Left ventricle myocardium inferior (tissue), 1 donor: Measurements from ENCODE around the gene ATRAID. TPM values are rescaled to one million over a fixed set of nuclear protein-coding genes. Genes with fewer than 3 reads are reported as not detected.
"Not testable (repeated sequence)": the region's sequence is repeated elsewhere in the genome, so short reads cannot be mapped to it uniquely, and the experiment has no call there.

Experiments used
- DNase-seq: peaks from one replicate; pipeline ENCODE4 v3.0.0-alpha.2; 2020
- H3K27ac ChIP-seq: fragments of 200-600 bp; replicated peaks from 2 replicates; pipeline ENCODE4 v1.8.0; 2021
- H3K27me3 ChIP-seq: fragments of 200-600 bp; 2 replicates; pipeline ENCODE4 v1.8.0; 2021; ENCODE audit warnings: low read depth
- H3K36me3 ChIP-seq: fragments of 200-600 bp; 2 replicates; pipeline ENCODE4 v1.8.0; 2021
- H3K4me1 ChIP-seq: fragments of 200-600 bp; 2 replicates; pipeline ENCODE4 v1.8.0; 2021
- H3K4me3 ChIP-seq: fragments of 200-600 bp; 2 replicates; pipeline ENCODE4 v1.8.0; 2021; ENCODE audit warnings: mild to moderate bottlenecking, moderate library complexity
- H3K9me3 ChIP-seq: fragments of 200-600 bp; replicated peaks from 2 replicates; pipeline ENCODE4 v1.8.0; 2021
- CTCF ChIP-seq: fragments of 200-600 bp; IDR thresholded peaks from 2 replicates; pipeline ENCODE4 v1.8.0; 2021; ENCODE audit warnings: antibody characterized with exemption, mild to moderate bottlenecking, borderline replicate concordance
- intact Hi-C: fragments of 100-400 bp; cut with micrococcal nuclease; formaldehyde crosslinking; loops from one replicate; pipeline ENCODE4 v1.11.0; 2022
- total RNA-seq: library from RNA; stranded (reverse); fragmentation: NEBNext Ultra II Directional; extraction: Animal tissue kit (Norgen Biotek cat#: 25700); gene quantifications from one replicate; pipeline ENCODE4 v1.2.1, GENCODE V29; 2021
- donor health status: DM: no; HTN: yes; CAD: no; lungs with severe emphysema.

Gene ATRAID
- total RNA-seq, 1 donor from 2014 or later, result 121 TPM

DNA sequence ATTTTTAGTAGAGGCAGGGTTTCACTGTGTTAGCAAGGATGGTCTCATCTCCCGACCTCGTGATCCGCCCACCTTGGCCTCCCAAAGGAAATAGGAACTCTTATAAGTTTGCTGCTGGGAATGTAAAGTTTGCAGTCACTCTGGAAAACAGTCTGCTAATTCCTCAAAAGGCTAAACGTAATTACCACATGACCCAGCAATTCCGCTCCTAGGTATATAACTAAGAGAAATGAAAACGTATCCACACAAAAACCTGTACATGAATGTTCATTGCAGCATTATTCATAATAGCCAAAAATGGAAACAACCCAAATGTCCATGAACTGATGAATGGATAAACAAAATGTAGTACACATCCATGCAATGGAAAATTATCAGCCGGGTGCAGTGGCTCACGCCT lies 21.9 kb upstream of the ATRAID start:
- peaks cover 17% of the 10 kb centered on the region for H3K27me3 ChIP-seq
- no peak for TF ChIP-seq CTCF
- intact Hi-C loops, result no loop called here
- H3K36me3 ChIP-seq, result no peaks in the 10 kb centered on the region
- no peaks in the 10 kb centered on the region for H3K9me3 ChIP-seq
- no peak for DNase-seq
- peaks cover 13% of the 10 kb centered on the region for H3K4me1 ChIP-seq
- no peak overlapping the region for H3K27ac ChIP-seq
- H3K4me3 ChIP-seq, result no peak overlapping the region

DNA sequence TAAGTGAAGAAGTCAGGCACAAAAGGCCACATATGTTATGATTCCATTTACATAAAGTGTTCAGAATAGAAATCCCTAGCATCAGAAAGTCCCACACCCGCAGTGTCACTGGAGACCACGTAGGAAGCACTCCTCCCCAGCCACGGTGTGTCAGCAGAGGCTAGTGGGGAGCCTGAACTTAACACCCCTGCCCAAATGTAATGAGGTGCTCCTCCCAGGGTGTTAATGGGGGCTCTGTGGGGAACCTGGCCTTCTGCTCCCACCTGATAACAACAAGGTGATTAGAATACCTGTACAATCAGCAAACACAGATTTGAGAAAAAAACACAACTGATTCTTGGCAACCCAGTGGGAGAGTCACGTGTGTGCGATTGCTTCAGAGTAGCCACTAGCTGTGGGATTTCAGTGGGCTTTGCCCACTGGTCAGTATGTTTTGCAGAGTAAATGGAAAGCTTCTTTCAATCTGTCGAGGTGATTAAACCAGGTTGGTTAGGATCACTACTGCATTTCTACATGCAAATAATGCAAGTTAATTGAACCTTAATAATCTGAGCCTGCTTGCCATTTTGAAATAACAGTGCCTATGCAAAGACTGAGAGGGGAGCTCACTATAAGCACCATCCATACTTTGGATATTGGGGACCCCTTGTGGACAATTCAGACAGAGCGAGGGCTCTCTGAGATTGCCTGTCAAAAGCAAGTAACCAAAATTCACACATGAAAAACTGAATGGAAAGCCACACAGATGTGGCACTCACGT lies 20.6 kb upstream of the ATRAID start:
- H3K27ac ChIP-seq, result no peak overlapping the region
- H3K27me3 ChIP-seq, result peaks cover 17% of the 10 kb centered on the region
- H3K4me1 ChIP-seq, result peaks cover under 1% of the 10 kb centered on the region
- DNase-seq, result no peak
- no peaks in the 10 kb centered on the region for H3K36me3 ChIP-seq
- intact Hi-C loops, result no loop called here
- peak; percentile 75 for TF ChIP-seq CTCF
- H3K4me3 ChIP-seq, result no peak overlapping the region
- H3K9me3 ChIP-seq, result no peaks in the 10 kb centered on the region

- intact Hi-C loops, result no loop called here
- Histone ChIP-seq H3K4me3 (no peak overlapping the region), H3K27me3 (no peaks in the 10 kb centered on the region), H3K36me3 (no peaks in the 10 kb centered on the region), H3K4me1 (no peaks in the 10 kb centered on the region), H3K9me3 (no peaks in the 10 kb centered on the region), H3K27ac (no peak overlapping the region)
- TF ChIP-seq CTCF, result no peak
- no peak for DNase-seq
Measured at GRCh38 chr2:27194538-27195354, 17.1 kb upstream of the ATRAID start.

DNA sequence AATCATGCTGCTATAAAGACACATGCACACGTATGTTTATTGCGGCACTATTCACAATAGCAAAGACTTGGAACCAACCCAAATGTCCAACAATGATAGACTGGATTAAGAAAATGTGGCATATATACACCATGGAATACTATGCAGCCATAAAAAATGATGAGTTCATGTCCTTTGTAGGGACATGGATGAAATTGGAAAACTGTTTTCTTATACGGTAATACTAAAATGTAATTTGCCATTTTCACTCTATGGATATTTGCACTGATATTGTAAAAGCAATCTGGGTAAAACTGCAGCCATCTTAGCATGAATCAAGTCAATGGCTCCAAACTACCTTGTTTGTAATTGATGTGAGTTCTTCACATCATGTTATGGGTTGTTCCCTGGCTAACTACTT lies 16.0 kb upstream of the ATRAID start:
- intact Hi-C loops, result not testable (repeated sequence)

DNA sequence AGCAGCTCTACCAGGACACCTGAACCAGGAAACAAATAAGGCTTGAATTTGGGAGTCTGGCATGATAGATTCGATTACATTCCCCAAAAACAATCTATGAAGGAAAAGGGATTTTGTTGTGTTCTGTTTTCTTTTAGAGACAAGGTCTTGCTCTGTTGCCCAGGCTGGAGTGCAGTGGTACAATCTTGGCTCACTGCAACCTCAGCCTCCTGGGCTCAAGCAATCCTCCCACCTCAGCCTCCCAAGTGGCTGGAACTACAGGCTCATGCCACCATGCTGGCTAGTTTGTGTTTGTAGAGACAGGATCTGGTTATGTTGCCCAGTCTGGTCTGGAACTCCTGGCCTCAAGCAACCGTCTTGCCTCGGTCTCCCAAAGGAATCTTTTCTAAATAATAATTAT lies 13.8 kb upstream of the ATRAID start:
- H3K27ac ChIP-seq, DNase-seq, H3K27me3 ChIP-seq, H3K4me1 ChIP-seq, intact Hi-C loops, H3K4me3 ChIP-seq, H3K9me3 ChIP-seq: not testable (repeated sequence)
- H3K36me3 ChIP-seq, result peaks cover 30% of the 10 kb centered on the region

More for the DNA sequence above, 16.0 kb upstream of the ATRAID start:
- H3K27ac ChIP-seq, H3K36me3 ChIP-seq, H3K9me3 ChIP-seq, H3K27me3 ChIP-seq, DNase-seq, H3K4me1 ChIP-seq, H3K4me3 ChIP-seq: not testable (repeated sequence)

DNA sequence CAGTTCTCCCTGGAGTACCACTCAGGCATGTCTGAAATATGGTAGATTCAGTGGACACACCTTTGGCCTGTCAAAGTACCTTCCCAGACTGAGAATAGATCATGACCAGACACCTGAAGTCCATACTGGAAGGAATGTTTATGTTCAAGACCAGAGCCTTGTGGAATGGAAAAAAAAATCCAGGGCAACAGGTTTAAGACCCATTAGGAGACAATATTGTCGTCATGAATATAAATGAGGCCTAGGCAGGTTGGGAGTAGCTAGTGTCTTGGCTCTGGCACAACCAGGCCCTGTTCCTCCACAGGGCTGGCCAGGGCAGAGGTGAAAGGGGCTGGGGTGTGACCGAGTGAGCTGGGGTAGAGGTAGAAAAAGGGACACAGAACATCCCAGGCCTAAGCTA lies 13.2 kb upstream of the ATRAID start:
- no peaks in the 10 kb centered on the region for H3K4me1 ChIP-seq
- no peaks in the 10 kb centered on the region for H3K9me3 ChIP-seq
- DNase-seq, result no peak
- intact Hi-C loops, result no loop called here
- H3K4me3 ChIP-seq, result no peak overlapping the region
- no peak for TF ChIP-seq CTCF
- no peaks in the 10 kb centered on the region for H3K27me3 ChIP-seq
- H3K36me3 ChIP-seq, result peaks cover 36% of the 10 kb centered on the region
- H3K27ac ChIP-seq, result no peak overlapping the region
